Epidermal melanocyte (primary cell): ENCODE measurements around the gene SEZ6.

Source experiments
- DNase-seq: peaks from one replicate; pipeline ENCODE4 v3.0.0; 2011; ENCODE audit warnings: low spot score; ENCODE audit not compliant: insufficient read length

Gene SEZ6

DNA sequence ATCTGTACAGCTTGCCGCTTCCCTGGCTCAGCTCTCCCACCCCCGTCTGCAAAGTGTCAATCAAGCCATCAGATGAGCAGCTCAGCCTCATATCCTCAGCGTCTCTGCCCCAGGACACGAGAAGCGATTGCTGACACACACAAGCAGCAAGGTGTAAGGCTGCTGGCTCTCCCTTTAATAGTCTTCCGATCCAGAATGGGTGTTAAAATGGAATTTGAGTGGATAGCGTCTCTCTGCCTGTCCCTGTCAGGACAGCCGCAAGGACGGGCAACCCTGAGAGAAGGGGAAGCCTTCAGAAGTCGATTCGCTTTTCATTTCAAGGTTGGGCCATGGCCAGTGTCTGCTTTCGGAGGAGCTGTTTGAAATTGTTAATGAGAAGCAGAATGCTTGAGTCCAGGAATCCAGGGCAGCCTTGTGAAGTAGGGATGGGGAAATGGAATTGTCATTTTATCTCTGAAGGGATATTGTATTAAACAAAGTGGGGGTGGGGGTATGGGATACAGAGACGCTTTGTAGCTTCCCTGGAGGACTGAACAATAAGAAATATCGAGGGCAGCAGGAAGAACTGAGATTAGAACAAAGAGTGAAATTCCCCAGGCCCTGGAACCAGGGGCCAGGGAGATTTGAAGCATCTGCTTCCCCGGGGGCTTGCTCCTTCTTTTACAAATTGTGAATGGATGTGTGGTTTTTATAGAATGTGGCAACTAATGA, 32.4 kb upstream of the SEZ6 start:
- peak; percentile 49 for DNase-seq

DNA sequence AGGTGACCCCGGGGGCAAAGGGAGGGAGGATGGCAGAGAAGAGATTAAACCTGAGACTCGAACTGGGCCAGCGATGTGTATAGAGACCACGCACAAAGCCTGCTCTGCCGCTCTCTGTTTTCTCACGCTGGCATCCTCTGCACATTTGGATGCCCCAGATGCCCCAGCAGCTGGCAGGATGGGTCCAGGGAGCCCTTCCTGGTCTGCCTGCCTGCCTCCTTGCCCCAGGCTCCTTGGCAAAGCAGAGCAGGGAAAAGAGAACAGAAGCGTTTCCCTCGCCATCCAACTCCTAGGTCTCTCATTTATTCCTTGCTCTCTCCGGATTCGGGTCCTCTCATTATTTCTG, 31.9 kb upstream of the SEZ6 start:
- no peak for DNase-seq

DNA sequence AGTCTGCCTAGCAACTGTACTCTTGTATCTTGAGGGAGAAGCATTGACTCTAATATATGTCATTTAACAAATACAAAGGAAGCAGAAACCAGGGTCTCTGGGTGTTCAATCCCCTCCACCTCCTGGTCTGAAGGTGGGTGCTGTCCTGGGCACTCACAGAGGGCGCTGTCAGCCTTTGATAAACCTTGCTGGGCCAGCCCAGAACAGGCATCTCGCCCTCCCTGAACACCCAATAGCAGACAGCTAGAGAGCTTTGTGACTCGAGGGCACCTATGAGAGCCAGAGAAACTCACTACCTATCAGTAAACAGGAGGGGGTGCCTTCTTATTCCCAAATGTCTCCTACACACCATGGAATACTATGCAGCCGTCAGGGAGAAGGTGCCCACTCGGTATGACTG, 30.8 kb upstream of the SEZ6 start:
- no peak for DNase-seq

DNA sequence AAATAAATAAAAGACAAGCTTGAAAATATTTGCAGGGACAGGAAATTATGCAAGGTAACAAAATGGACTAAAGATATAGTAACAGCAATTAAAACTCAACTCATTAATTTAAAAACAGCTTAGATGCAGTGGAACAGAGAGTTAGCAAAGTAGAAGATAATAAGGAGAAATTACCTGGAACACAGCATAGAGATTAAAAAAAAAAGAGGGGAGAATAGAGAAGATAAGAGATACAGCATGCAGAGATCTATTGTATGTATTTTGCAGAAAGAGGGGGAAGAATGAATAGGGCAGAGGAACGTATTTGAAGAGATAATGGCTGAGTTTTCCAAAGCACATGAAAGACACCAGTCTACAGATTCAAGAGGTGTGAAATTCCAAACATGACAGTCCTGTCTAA, 28.7 kb upstream of the SEZ6 start:
- DNase-seq, result no peak

DNA sequence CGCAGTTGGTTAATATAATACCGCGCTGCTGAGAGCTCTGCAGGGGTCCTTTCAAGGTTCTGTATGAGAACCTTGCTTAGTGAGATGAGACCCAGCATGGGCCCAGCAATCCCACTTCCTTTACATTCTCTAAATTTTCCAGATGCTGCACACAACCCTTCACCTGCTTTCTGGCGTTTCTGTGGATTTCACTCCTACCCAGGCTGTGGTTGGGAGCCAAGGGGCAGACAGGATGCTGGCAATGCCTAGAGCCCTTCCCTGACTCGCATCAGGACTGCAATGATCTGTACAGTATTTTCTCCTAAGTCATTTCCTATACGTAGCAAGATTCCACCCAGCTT, 27.0 kb upstream of the SEZ6 start:
- no peak for DNase-seq

DNA sequence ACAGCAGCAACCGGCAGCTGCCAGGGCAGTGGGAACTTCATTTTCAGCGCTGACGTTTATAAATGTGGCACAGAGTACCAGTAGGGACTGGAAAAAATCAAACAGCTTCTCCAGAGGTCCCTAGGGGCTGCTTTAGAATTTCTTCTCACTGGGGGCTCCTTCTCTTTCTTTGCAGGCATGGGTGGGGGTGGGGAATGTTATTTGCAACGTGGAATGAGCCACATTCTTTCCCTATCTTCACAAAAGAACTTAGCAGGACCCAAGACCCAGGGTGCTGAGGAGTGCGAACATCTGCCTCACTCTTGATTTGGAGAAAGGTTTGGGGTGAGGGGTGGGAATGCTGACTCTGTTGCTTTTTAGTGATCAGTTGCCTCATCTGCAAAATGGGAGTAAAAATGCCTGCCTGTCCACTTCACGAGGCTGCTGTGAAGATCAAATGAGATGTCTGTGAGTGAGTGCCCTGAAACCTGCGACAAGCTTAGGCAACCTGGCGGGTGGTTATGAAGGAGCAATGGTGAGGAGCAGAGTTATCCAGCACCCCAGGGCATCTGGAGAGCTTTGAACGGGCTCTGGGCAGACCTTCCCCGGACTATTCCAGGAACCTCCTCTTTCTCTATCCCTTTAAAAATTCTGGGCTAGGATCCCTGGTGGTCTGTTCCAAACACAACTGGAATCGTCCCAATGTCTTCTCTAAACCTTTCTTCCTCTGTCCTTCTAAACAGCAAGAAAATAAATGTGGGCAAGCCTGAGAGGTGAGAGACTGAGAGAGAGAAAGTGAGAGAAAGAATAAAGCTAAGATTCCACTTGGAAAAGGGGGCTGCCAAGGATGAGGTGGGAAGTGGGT, 26.4 kb upstream of the SEZ6 start:
- no peak for DNase-seq

DNA sequence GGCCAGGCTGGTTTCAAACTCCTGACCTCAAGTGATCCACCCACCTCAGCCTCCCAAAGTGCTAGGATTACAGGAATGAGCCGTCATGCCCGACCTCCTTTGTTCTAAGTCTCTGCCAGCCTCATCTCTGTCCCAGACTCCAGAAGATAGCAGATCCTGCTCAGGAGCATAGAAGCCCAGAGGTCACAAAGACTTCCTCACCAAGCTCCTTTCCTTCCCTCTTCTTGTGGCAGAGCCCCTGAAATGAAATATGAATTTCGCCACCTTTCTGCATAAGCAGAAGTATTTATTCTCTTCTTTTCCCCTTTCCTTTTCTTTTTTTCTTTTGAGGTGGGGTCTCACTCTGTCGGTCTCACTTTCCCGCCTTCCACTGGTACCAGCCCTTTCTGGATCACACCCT, 25.7 kb upstream of the SEZ6 start:
- no peak for DNase-seq

DNA sequence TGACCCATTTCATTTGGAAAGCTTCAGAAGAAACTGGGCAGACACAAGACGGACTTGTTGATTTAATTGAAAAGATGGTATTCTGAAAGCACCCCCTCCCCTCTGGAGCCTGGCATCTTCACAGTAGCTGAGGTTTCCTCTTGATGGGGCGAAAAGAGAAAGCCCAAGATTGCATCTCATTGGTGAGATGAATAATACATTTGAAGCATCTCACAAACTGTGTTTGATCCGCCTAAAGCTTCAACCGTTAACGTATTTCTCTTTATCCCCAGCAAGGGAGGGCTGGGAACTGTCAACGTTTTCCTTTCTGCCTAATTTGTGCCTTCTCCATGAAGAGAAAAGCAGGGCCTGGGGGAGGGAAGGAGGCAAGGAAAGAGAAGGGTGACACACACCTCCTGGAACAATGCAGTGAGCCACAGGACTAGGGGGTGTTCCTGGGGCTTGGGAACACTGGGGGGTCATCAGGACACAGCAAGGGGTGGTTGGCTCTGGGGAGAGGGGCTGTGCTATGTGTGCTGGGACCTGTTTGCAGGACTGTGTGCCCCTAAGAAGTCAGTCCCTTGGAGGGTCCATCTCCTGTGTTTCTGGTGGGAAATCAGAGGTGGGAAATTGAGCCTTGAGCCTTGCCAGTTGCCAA, 18.6 kb upstream of the SEZ6 start:
- DNase-seq, result no peak

DNA sequence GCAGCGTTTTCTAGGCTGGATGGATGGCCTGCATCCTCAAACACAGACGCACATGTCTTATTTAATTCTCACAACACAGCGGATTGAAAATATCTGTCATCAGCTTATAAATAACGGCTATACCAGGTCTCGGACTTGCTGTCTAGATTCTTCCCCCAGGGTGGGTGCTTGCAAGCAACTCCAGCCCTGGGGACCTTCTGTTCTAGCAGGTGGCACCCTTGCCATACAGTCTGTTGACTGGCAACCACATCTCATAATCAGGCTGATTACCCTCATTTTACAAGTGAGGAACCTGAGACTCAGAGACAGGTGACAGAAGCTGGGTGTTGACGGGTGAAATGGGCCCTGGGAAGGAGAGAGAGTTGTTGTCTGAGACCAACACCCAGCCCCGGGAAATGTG, 16.2 kb upstream of the SEZ6 start:
- DNase-seq, result no peak

DNA sequence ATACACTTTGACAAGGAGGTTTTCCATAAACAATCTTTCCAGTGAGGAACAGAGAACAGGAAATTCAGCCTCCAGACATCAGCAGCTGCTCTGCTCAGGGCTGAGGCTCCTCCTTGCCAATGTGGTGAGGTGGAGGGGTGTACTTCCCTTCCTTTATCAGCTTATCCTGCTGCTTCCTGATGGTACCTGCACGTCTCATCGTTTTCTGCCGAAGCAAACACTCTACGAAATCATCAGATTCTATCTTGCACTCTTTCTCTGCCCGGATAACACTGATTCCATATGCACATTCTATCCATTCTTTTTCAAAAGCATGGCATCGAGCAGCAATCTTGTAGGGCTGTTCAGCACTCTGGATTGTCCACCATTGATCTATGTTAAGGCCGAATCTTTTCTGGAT, 15.4 kb upstream of the SEZ6 start:
- DNase-seq, result no peak

DNA sequence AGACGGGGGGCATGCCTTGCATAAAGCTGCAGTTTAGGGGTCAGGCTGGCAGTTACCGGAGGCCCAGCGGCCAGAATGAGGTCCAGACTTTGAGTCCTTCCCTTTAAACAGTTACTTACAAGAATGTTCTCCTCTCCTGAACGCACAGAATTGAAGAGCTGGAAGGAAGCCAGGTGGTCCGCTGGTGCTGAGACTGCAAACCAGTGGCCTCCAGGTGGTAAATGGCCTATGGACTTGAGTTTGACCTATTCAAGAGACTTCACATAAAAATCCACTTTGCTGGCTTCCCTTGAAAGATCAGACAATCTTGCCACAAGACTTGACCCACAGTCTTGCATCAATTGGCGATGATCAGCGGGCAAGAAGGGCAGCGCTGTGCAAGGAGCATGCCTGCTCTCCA, 14.7 kb upstream of the SEZ6 start:
- DNase-seq, result no peak

DNA sequence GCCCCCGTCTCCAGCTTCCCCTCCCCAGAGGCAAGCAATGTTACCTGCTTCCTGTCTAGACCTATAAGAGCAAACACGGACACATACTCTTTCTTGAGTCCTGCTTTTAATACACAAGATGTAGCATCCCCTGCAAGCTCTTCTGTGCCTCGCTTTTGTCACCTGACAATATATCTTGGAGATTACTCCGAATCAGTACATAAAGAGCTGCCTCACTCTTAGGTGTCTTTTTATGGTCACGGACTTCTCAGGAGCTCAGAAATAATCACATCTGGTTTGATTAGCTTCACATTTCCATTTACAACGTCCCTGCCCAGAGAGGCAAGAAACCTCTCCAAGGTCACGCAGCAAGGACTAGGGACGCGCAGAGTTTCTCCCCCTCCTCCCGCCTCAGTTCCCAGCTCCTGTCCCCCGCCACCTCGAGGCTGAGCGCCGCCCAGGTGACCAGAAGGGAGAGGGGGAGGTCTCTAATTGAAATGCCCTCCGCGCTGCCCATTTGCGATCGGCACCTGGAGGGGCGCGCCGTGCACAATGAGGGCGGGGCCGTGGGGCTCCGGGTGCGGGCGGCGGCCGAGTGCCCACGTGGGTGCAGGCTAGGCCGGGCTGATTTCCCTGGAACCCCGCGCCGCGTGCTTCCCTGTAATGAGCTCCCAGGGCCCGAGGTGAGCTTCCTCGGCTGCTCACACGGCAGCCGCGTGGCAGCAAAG, 13.8 kb upstream of the SEZ6 start:
- DNase-seq, result no peak

DNA sequence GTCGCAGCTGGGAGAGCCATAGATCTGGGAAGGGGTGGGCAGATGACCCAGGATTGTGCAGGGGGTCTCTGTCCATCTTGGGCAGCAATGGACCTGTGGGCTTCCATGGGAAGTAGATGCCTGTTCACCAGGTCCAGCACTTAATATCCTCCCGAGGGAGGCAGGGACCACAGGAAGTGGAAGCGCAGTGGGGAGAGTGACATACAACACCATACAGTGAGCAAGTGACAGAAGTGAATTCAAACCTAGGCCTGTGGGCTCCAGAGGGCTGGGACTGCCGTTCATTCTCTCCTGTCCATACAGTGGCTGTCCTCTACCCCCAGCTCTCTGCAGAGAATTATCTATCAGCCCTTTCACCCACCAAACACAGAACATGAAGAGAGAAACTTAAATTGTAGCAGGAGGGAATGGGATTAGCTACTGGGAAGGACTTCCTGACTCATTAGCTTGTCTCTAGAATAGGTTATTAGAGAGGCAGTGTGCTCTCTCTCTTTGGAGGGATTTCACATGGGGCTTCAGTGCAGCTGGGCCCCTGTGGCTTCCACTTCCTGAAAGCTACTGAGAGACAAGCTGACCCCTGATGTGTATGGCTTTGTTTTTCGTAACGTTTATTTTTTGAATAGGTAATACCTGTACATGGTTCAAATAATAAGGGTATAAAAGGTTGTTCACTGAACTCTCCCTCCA, 13.1 kb upstream of the SEZ6 start:
- no peak for DNase-seq

DNA sequence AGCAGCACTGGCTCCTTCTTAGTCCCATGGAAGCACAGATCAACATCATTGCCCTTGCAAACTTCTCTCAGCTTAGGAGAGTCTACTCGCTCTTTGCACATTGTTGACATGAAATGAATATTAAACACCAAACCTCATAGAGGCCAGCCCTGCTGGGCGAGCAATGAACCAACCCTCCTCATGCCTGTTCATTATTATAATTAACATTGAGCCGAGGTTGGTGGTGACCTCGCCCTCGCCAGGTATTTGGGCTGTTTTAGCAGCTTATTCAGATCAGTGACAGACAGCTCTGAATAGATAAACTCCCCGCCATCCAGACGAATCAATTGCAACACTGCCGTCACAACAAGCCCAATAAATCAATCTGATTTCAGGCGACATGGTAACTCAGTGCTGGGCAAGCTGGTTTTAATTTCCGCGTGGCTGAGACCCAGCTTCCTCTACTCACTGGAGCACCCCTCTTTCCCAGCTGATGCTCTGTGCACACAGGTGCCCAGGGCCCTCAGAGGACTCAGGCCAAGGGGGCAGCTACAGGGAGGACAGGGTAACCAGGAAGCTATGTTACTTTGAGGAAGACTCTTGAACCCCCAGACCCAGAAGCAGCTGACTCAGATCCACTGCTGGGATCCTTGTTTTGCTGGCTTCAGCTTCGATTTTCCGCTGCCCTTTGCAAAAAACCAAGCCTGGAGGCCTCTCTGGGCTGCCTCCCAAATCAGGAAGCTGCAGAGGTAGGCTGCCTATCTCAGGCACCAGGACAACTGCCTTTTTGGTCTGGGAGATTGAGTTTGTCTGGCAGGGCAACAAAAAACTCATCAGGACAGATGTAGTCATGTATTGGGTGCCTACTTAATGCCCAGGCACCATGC, 10.7 kb upstream of the SEZ6 start:
- DNase-seq, result no peak

DNA sequence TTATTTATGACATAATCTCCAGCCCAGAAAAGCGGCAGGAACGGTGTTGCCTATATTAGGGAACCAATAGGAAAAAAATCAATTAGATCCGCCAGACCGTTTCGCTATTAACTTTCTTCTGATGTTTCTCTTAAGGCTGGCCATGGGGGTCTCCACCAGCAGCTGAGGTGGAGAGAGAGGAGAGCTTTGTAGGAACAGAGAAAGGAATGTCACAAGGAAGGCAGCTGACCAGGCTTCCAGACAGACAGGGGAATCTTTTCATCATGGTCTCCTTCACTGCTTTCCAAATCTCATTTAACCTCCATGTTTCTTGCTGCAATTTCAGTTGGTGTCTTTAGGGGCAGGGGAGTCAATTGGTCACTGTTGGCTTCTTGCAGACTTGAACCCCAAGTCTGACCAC, 8.9 kb upstream of the SEZ6 start:
- DNase-seq, result peak; percentile 65

DNA sequence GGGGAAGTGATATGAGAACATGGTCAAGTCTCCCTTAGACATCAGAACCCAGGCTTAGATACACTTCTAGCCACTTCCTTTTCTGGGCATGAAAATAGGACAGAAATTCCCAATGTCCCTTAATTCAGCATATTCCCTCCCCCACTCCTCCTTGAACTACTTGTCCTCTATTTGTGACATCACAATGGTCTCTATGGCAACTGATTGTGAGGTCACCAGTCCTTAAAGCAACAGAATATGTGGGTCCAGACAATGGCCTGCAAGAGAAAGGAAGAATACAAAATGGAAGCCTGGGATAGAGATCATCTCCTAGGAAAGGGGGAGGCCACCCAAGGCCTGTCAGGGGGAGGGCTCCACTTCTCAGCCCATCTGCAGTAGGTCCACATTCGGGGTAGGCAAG, 6.7 kb upstream of the SEZ6 start:
- no peak for DNase-seq

DNA sequence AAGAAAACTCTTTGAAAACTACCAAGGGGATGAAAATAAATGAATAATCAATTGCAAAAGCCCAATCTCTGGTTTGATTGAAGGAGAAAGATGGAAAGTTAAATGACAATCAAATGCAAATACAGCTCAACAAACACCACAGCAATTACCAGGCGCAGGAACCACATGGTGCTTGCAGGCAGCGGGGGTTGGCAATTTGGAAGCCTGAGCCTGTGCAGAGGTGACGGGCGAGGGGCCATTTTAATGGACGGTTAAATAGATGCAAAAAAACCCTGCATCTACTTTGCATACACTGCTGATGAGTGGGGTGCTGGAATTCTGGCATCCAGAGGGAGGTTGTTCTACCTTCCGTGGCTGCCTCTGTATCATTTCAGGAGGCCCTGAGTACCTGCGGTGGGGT, 4.8 kb upstream of the SEZ6 start:
- no peak for DNase-seq

DNA sequence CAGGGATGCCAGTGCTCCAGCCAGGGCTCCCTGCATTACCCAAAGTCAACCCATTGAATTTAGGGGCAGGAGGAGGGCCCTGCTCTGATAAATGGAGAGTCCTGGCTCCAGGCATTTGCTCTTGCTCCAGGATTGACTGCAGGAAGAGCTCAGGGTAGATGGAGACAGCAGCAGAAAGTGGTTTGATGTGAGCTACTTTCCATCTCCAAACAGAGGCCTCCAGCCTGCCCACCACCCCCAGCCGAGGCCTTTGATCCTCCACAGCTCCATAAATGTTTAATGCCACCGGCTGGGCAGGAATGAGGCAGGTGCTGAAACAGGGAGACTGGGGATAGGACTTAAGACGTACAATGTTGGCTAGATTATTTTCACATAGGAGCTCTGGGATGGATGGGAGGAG, 4.3 kb upstream of the SEZ6 start:
- DNase-seq, result no peak

DNA sequence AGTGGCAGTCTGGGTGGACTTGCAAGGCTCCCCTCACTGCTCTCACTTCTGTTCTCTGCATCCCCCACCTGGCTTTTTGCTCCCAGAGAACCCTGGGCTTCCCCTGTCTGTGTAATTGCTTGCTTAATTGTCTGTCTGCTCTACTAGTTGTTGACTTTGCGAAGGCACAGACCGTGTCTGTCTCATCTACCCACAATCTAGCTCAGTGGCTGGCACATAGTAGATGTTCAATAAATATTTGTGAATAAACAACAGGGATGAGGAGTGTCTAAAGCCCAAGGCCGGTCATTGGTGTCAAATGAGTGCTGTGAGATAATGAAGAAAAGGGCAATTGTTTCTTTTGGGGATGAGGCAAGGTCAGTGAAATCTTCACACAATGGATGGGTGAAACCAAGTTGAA, 2.8 kb upstream of the SEZ6 start:
- DNase-seq, result no peak

DNA sequence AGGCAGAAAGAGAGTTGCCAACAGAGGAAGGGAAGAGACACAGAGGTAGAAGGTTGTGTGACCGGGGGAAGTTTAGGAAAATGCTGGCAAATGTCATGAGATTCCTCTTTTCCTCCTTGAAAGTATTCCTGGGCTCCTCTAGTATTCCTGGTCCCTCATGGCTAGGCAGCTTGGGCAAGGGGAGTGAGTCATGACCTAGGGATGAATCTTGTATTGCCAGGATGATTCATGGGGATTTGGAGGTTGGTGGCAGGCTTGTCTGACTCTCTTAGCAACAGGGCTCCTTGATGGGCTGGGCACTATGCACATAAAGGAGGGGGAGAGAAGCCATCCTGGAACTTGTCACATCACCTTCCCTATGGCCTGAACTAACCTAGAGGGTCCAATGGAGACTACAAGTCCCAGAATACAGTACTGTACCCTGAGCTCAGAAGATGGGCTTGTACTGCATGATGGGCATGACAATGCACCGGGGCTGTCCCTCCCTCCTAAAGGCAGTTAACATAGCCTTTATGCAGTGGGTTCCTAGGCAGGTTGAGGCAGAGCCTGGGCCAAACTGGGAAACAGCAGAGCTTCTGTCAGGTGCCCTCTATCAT, 2.1 kb upstream of the SEZ6 start:
- DNase-seq, result no peak
